ENCODE results near the gene GMPR.

Gene GMPR

GRCh38 chr6:16296061-16296670 lies 57.8 kb downstream of the GMPR start:
- DNase-seq = peak in 41 of 56 donors; percentile 12 to 82 (median 45)

- no peak for DNase-seq
Measured at GRCh38 chr6:16299861-16300260, 61.5 kb downstream of the GMPR start.

DNA sequence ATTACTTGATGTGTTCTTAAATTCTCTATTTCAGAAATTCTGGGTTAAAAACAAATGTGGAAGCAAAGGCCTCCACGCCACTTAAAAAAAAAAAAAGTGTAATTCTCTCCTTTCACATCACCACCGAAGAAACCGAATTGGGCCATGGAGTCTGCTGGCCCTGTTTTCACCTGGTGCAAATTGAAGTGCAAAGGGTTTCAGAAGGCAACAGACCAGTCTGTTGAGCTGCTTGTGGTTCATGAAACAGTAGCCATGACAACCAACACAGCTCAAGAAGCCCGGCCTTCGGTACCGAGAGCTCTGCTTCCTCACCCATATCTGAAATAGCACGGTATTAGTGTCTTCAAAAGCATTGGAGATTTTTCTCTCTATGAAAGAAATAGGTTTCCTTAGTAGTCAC lies 63.1 kb downstream of the GMPR start:
- DNase-seq = peak in 10 of 56 donors; percentile 7 to 54 (median 16)

GRCh38 chr6:16302721-16303552 lies 64.5 kb downstream of the GMPR start:
- DNase-seq = no peak

DNA sequence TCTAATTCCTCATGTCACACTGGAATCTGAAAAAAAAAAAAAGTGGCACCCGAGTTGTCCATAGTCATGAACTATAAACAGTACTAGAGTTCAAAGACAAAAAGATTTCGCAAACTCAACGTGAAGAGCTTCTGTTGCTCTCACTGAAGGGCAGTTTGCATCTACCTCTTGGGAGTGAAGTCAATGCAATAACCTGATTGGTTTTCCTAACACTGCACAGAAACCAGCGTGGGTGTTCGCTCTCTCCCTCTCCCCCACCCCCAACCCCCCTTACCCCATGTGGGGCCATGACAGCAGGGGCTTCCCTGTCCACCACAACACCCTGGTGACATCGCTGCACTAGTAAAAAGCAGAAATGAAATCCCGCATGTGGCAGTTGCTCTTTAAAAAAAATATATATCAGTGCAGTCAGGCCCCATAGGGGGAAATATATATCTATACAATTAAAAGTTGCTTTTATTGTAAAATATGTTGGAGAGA lies 66.9 kb downstream of the GMPR start:
- no peak for DNase-seq

- no peak for DNase-seq
Measured at GRCh38 chr6:16305788-16306187, 67.4 kb downstream of the GMPR start.

GRCh38 chr6:16306334-16306733 lies 67.9 kb downstream of the GMPR start:
- DNase-seq = no peak

DNA sequence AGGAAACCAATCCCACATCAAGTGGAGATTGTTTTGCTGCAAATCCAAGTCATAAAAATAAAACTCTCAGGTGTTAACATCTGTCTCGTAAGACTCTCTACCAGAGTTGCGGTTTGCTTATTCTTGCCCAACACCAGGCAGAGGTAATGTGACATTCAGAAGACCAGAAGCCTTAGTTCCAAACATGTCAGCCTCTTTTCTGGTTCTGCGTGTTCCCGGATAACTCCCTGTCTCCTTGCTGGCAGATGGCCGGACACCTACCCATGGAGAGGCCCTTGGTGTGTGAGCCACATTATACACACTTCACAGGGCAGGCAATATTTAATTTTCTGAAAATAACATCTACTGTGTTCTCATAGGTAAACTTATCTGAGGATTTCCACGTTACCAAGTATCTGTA lies 73.4 kb downstream of the GMPR start:
- DNase-seq = no peak

DNA sequence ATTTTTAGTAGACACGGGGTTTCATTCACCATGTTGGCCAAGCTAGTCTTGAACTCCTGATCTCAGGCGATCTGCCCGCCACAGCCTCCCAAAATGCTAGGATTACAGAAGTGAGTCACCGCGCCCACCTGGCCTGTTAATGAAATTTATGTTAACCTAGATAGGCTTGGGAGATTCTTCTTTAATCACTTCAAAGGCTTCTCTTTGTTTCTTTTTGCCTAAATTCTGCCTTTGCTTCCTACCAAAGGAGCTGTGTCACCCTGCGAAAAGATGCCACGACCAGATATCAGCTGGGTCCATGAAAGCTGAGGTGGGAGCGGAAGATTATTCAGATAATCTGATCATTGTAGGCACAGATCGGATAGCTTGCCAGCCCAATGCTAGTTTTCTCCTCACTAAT lies 75.3 kb downstream of the GMPR start:
- DNase-seq = no peak

GRCh38 chr6:16314296-16314695 lies 75.9 kb downstream of the GMPR start:
- no peak for DNase-seq

- DNase-seq = peak in 1 of 56 donors; percentile 31
Measured at GRCh38 chr6:16316741-16317251, 78.4 kb downstream of the GMPR start.

- peak in 21 of 56 donors; percentile 10 to 80 (median 41) for DNase-seq
Measured at GRCh38 chr6:16318538-16318937, 80.2 kb downstream of the GMPR start.

DNA sequence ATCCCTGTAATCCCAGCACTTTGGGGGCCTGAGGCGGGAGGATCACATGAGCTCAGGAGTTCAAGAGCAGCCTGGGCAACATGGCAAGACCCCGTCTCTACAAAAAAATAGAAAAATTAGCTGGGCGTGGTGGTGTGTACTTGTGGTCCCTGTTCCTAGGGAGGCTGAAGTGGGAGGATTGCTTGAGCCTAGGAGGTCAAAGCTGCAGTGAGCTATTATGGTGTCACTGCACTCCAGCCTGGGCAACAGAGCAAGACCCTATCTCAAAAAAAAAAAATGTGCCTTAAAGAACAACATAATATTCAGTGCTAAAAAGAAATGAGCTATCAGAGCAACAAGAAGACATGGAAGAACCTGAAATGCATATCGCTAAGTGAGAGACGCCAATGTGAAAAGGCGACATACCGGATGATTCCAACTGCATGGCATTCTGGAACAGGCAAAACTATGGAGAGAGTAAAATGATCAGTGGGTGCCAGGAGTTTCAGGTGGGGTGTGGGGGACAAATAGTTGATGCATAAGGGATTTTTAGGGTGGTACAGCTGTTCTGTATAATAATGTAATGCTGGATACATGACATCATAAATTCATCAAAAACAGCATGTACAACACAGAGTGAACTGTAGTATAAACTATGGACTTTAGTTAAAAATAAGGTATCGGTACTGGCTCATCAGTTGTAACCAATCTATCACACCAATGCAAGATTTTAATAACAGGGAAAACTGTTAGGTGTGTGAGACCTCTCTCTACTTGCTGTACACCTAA lies 80.8 kb downstream of the GMPR start:
- no peak for DNase-seq

DNA sequence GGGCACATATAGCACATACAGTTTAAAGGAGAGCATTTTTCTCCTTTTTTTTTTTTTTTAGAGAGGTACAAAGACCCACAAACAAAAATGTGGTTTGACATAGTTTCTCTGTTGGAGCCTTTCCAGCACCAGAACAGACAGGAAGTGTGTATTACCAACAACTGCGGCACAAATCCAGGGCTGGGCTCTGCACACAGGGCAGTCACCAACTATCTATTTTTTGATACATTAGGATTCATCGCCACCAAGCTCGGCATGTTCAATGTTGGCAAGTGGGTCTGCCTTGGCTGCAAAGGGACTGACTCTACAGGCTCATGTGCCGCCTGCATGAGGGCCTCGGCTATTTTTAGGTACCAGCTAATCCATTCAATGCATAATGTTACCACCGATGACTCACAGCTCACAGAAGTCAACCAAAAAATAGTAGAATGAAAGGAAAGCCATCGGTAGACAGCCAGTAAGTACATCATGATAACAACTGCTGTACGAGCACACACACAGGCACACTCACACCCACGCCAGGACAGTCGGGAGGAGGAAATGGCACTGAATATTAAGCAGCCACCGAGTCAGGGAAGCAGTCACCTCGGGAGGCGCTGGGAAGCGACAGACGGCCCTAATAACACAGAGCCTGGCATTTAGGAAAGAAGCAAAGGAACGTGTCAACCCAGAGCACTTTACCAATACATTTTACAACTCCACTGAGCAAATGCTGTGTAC lies 81.6 kb downstream of the GMPR start:
- peak in 55 of 56 donors; percentile 34 to 94 (median 73) for DNase-seq

DNA sequence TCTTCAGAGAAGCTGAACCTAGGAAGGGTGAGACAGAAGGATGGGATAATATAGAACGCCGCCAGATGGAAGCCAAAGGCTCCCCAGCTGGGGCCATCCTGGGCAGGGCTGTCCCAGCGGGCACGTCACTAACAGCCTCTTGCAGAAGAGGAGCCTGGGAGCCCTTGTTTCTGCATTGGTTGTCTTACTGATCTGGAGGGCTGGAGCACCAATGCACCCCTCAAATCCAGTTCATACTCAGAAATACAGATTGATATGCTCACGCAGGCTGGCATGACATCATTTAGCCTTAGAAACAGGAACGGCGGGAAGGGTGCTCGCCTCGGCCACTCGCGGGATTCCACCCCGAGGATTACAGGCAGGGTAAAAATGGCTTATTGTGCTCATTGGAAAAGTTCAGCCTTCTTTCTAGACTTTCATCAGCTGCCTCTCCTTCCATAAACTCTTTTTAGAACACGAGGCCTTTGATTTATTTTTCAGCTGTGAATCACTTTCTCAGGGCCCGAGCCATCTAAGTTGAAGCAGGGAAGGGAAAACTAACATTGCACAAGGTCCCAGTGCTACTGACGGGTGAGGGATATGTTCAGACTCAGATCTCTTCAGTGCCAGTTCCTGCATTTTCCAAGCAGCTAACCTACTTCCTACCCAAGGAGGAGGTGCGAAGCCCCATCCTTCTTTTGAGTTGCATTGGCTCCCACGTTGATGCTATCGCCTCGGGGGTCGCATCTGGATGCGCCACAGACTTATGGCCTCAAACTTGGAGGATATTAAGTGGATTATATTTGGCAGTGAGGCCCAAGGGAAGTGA lies 82.3 kb downstream of the GMPR start:
- DNase-seq = peak in 31 of 56 donors; percentile 28 to 84 (median 54)

GRCh38 chr6:16321341-16321710 lies 82.9 kb downstream of the GMPR start:
- no peak for DNase-seq

- DNase-seq = no peak
Measured at GRCh38 chr6:16321826-16322225, 83.4 kb downstream of the GMPR start.

- peak in 53 of 56 donors; percentile 8 to 84 (median 57) for DNase-seq
Measured at GRCh38 chr6:16322666-16323312, 84.4 kb downstream of the GMPR start.

DNA sequence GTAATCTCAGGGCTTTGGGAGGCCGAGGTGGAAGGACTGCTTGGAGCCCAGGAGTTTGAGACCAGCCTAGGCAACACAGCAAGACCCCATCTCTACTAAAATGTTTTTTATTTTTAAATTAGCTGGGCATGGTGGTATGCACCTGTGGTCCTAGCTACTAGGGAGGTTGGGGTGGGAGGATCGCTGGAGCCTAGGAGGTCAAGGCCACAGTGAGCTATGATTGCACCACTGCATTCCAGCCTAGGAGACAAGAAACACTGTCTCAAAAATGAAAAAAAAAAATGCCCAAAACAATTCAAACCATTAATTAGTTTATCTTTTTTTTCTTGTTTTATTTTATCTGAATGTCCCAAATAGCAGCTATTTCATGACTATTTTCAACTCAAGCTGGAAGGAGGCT lies 85.8 kb downstream of the GMPR start:
- no peak for DNase-seq

Measured in nucleus accumbens (tissue), 56 donors.